Psoas muscle (tissue), 8 donors: ENCODE measurements around the gene AGRN. TPM values are rescaled to one million over a fixed set of nuclear protein-coding genes. Genes with fewer than 3 reads are reported as not detected.
"Not testable (repeated sequence)": the region's sequence is repeated elsewhere in the genome, so short reads cannot be mapped to it uniquely, and the experiment has no call there.

Source experiments
- ATAC-seq, 4 donors: fragments of 200-7000 bp; cut with Tn5 transposase; one replicate each; pipeline ENCODE4 v1.9.1; 2020; ENCODE audit warnings: moderate library complexity in 3 of 4, mild to moderate bottlenecking in 2 of 4
- DNase-seq, 2 donors: peaks; one replicate each; pipeline ENCODE4 v3.0.0-alpha.2; 2020
- H3K27ac ChIP-seq: fragments of 200-600 bp; one replicate; pipeline ENCODE4 v1.8.0; 2022
- H3K27me3 ChIP-seq, 3 donors: fragments of 200-600 bp in 1 of 3; one replicate each; pipeline versions ENCODE4 v1.6.1 to v1.8.0; 2013 to 2022; ENCODE audit warnings: low read length in 2 of 3, mild to moderate bottlenecking in 2 of 3, moderate library complexity in 1 of 3; ENCODE audit not compliant: insufficient read depth in 3 of 3
- H3K36me3 ChIP-seq, 2 donors: fragments of 200-600 bp in 1 of 2; one replicate each; pipeline versions ENCODE4 v1.6.1 to v1.8.0; 2013 to 2022; ENCODE audit warnings: low read depth in 1 of 2, mild to moderate bottlenecking in 1 of 2, moderate library complexity in 1 of 2; ENCODE audit not compliant: insufficient read depth in 1 of 2
- H3K4me1 ChIP-seq: fragments of 200-600 bp; one replicate; pipeline ENCODE4 v1.8.0; 2022
- H3K4me3 ChIP-seq: fragments of 200-600 bp; one replicate; pipeline ENCODE4 v1.8.0; 2022; ENCODE audit warnings: mild to moderate bottlenecking
- H3K9me3 ChIP-seq: fragments of 200-600 bp; one replicate; pipeline ENCODE4 v1.8.0; 2022
- CTCF ChIP-seq: fragments of 200-600 bp; IDR thresholded peaks from one replicate; pipeline ENCODE4 v1.8.0; 2022; ENCODE audit warnings: antibody characterized with exemption
- WGBS, 3 donors: extraction: QIAGEN DNeasy Blood & Tissue Kit; methylation state at CpG; one replicate each; pipeline versions ENCODE4 v1.1.6 to v1.1.7; 2013; 5-methylcytosine and 5-hydroxymethylcytosine counted together
- intact Hi-C, 2 donors: fragments of 100-400 bp; cut with DNase I; formaldehyde crosslinking; loops; one replicate each; pipeline versions ENCODE4 v1.11.0 to v1.14.2; 2022
- polyA plus RNA-seq, 3 donors: library from polyadenylated mRNA; stranded (reverse); fragments of 200-250 nt; gene quantifications; one replicate each; pipeline ENCODE4 v1.2.3, GENCODE V29; 2013
- total RNA-seq, 4 donors: library from RNA; stranded (reverse); fragmentation: NEBNext Ultra II Directional in 2 of 4; extraction: Animal tissue kit (Norgen Biotek cat#: 25700) in 2 of 4; gene quantifications; one replicate each; pipeline versions ENCODE4 v1.2.1 to v1.2.4, GENCODE V29; 2021 to 2023
- donor health status: healthy with polysubstance abuse.
- donor health status: DM: no; HTN: no; CAD: no; lungs with moderate emphysema.
- donor health status: Bipolar disorder and iron deficiency.
- donor health status: healthy.
- donor health status: DM: yes; HTN: yes; CAD: no.
- donor health status: DM: no; HTN: no; CAD: no.
- donor health status: DM: no; HTN: no; CAD: no.
- donor health status: DM: yes; HTN: yes; CAD: no.

The AGRN gene
- total and polyA plus RNA-seq, 7 donors, result 1.3 to 5.4 (median 3.4) TPM

DNA sequence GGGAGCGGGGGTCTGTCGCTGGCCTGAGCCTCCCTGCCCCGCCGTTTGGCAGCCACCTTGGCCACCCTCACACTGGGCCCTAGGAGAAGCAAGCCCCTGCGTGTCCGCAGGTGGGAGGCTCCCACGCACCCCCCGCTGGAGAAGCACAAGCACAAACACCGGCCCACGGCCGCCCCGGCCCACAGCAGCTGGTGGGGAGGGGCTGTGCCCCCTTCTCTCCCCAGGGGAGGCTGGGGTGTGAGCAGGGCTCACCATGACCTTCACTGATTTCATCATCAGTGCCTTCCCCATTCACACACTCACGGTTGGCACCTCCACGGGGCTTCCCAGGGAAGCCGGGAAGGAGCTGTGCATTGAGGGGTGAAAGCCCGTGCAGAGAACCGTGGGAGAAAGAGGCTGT, 7.9 kb downstream of the AGRN start:
- peaks cover 4% of the 10 kb centered on the region for H3K4me1 ChIP-seq
- 65 to 69% (median 68%) methylated on average over 16 to 17 of the region's 17 CpGs for WGBS, 3 donors
- no peak for ATAC-seq

DNA sequence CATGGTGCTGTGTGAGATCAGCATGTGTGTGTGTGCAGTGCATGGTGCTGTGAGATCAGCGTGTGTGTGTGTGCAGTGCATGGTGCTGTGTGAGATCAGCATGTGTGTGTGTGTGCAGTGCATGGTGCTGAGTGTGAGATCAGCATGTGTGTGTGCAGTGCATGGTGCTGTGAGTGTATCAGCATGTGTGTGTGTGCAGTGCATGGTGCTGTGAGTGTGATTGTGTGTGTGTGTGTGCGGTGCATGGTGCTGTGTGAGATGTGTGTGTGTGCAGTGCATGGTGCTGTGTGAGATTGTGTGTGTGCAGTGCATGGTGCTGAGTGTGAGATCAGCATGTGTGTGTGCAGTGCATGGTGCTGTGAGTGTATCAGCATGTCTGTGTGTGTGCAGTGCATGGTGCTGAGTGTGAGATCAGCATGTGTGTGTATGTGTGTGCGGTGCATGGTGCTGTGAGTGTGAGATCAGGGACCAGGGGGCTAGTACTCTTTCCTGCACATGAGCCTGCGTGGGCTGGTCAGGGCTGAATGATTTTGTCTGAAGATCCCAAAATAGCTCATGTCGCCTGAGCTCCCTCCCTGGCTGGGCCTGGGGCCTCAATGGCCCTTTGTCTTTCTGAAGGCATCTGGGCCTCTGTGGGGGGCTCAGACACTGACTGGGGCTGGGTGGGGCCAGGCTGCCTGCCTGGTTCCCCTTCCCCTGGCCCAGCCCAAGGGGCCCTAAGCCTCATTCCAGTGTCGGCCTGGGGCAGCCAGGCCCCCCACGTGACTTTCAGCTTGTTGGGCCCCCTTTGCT, 11.1 kb downstream of the AGRN start:
- H3K27ac ChIP-seq, H3K36me3 ChIP-seq, H3K9me3 ChIP-seq, H3K4me3 ChIP-seq, DNase-seq, ATAC-seq: not testable (repeated sequence)
- intact Hi-C loops, result loop anchor here (5.0 to 10.0 kb wide), 3 partner anchors 224 to 261 kb away; partner anchors contain the start of gene UBE2J2 (in 1 of the 2)
- 64 to 79% (median 65%) methylated on average over 6 to 7 of the region's 7 CpGs for WGBS, 3 donors
- peaks cover 11% of the 10 kb centered on the region for H3K4me1 ChIP-seq
- H3K27me3 ChIP-seq, result peaks cover 0 to 47% (median 12%) of the 10 kb centered on the region in 3 donors

More for the DNA sequence above, 7.9 kb downstream of the AGRN start:
- intact Hi-C loops, result no loop called here
- H3K27me3 ChIP-seq, result peaks cover 0 to 31% (median 11%) of the 10 kb centered on the region in 3 donors
- H3K36me3 ChIP-seq, result no peaks in the 10 kb centered on the region
- H3K27ac ChIP-seq, result no peak overlapping the region
- TF ChIP-seq CTCF, result no peak
- no peaks in the 10 kb centered on the region for H3K9me3 ChIP-seq
- DNase-seq, result no peak
- H3K4me3 ChIP-seq, result no peak overlapping the region

GRCh38 chr1:1031659-1032235, 11.8 kb downstream of the AGRN start:
- peaks cover 0 to 54% (median 12%) of the 10 kb centered on the region in 3 donors for H3K27me3 ChIP-seq
- no peak overlapping the region for H3K4me3 ChIP-seq
- H3K36me3 ChIP-seq, result no peaks in the 10 kb centered on the region
- TF ChIP-seq CTCF, result no peak
- no peak overlapping the region for H3K27ac ChIP-seq
- DNase-seq (no peak), ATAC-seq (no peak)
- intact Hi-C loops, result loop anchor here (2.0 to 10.0 kb wide), 4 partner anchors 31 to 261 kb away; partner anchors contain the start of gene UBE2J2 (in 1 of the 2)
- no peaks in the 10 kb centered on the region for H3K9me3 ChIP-seq
- WGBS, 3 donors, result 83 to 87% (median 84%) methylated on average over 11 of the region's 11 CpGs
- peaks cover 11% of the 10 kb centered on the region for H3K4me1 ChIP-seq

DNA sequence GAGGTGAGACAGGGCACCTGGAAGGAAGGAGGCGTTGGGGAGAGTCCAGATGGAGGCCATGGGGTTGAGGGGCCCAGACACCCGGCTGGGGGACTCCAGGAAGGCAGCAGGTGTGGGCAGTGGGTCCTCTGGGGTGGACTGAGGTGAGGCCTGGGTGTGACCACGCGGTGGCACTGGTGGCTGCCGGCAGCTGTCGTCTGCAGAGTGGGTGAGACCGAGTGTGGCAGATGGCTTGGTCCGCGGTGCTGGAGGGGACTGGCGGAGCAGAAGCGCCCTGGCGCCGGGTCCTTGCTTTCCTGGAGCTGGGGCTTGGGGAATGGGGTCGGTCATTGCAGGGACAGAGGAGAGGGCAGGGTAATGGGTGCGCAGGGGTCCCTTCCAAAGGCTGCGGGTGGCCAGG, 12.5 kb downstream of the AGRN start:
- no peak for DNase-seq
- intact Hi-C loops, result loop anchor here (2.0 to 10.0 kb wide), 4 partner anchors 30 to 260 kb away; partner anchors contain the start of gene UBE2J2 (in 1 of the 2)
- H3K36me3 ChIP-seq, result no peaks in the 10 kb centered on the region
- H3K27ac ChIP-seq, result no peak overlapping the region
- peak; percentile 64 to 81 (median 71) for ATAC-seq
- peak; percentile 16 for TF ChIP-seq CTCF
- H3K4me3 ChIP-seq, result peak overlapping the region; percentile 65
- no peaks in the 10 kb centered on the region for H3K9me3 ChIP-seq
- H3K4me1 ChIP-seq, result peaks cover 11% of the 10 kb centered on the region
- H3K27me3 ChIP-seq, result peaks cover 0 to 55% (median 12%) of the 10 kb centered on the region in 3 donors
- WGBS, 3 donors, result 19 to 23% (median 20%) methylated on average over 16 of the region's 16 CpGs

GRCh38 chr1:1033009-1033587, 13.2 kb downstream of the AGRN start:
- peak; percentile 84 to 96 (median 92) for ATAC-seq
- 2 to 6% (median 3%) methylated on average over 33 to 73 of the region's 73 CpGs for WGBS, 3 donors
- Histone ChIP-seq H3K4me1 (peaks cover 11% of the 10 kb centered on the region), H3K4me3 (peak overlapping the region; percentile 65), H3K27me3 (peaks cover 0 to 59% (median 9%) of the 10 kb centered on the region in 3 donors), H3K9me3 (no peaks in the 10 kb centered on the region), H3K36me3 (no peaks in the 10 kb centered on the region), H3K27ac (no peak overlapping the region)
- peak; percentile 79 to 89 for DNase-seq
- intact Hi-C loops, result loop anchor here (2.0 to 10.0 kb wide), 4 partner anchors 30 to 259 kb away; partner anchors contain the start of gene UBE2J2 (in 1 of the 2)
- TF ChIP-seq CTCF, result peak; percentile 51
